GM19455 (cell line): ENCODE data around the gene BACH1.

ENCODE experiments used
- ATAC-seq: cut with Tn5 transposase; IDR thresholded peaks from one replicate; pipeline ENCODE4 v1.9.1; 2021; ENCODE audit not compliant: unreplicated experiment

The BACH1 gene

GRCh38 chr21:29374481-29374880 lies 75.8 kb downstream of the BACH1 start:
- no peak for ATAC-seq

GRCh38 chr21:29376556-29376955 lies 77.8 kb downstream of the BACH1 start:
- peak; percentile 73 for ATAC-seq

DNA sequence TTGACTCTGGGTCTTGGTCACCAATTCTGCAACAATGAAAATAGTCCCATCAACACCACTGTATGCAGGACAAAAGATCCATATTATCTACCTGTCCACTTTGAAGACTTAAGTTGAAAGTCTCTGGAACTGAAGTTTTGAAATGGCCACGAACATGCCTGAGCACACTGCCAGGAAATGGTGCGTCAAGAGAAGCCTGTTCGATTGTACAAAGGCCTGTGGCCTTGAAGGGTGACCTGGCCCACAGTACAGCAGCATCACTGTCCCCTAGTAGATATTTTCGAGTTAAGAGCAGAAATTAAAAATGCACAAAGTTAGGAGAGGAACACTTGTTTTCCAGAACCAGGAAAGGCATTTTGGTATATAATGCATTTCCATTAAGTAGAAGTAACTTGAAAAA lies 78.5 kb downstream of the BACH1 start:
- ATAC-seq = no peak

- ATAC-seq = no peak
Measured at GRCh38 chr21:29378832-29379231, 80.1 kb downstream of the BACH1 start.

- no peak for ATAC-seq
Measured at GRCh38 chr21:29379517-29380054, 80.9 kb downstream of the BACH1 start.

DNA sequence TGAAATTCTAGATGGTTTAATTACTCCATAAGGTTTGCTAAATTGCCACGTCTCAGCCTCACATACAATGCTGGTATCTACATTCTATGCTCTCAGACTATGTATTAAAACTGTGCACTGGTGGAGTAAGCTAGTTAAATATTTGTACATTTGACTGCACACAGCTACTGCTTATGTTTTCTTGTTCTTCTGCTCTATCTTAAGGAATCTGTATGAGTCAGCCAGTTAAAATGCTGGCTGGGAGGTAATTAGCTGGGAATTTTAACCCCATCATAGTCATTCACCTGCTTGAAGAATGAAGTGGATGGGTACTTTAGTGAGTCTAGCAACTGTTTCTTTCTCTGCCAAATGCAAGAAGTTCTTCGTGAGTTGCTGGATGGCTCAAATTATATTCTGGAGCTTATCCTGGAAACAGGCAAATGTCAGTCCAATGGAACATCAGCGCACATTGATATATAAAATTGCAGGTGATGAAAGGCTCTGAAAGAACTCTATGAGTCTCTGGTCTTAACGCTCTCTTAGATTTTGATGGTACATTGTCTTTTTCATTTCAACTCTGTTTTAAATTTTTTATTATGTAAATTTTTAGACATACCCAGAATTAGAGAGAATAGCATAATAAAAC lies 83.4 kb downstream of the BACH1 start:
- no peak for ATAC-seq

DNA sequence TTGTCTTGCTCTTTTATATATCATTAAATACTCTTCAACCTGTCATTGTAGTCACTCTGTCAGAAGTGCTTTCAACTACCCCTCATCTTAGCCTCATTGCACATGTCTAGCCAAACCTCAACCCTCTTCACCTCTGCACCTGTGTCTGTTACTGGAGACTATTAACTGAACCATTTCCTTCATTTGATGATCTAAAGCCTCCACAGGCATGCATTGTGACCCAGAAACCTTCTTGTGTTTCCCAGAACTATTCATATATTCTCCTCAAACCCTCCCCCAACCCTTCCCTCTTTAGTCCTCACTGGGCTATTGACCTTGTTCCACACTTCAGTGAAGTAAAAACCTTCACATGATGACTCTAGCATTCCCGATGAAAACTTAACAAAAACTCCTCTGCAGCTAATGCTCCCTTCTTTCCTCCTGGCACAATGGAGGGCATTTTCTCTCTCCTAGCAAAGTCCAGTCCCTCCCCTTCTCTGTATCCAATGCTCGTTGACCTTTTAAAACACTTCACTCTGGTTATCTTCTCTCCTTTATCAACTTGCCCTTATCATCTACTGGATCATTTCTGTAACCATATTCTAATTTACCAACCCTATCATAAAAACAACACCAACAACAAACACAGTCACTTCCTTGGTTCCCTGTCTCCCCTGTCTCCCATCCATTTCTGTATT lies 86.1 kb downstream of the BACH1 start:
- ATAC-seq = no peak

- no peak for ATAC-seq
Measured at GRCh38 chr21:29385934-29386520, 87.3 kb downstream of the BACH1 start.

DNA sequence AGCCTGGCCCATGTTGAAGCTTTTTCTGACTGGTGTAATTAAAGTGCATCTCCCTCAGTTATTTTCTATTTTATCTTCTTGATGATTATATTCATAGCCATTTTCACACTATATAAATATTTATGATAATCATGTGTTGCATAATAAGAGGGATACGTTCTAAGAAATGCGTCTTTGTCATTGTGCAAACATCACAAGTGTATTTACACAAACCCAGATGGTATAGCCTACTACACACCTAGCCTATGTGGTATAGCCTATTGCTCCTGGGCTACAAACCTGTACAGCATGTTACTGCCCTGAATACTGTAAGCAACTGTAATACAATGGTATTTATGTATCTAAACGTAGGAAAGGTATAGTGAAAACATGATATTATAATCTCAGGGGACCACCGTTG lies 88.1 kb downstream of the BACH1 start:
- no peak for ATAC-seq

DNA sequence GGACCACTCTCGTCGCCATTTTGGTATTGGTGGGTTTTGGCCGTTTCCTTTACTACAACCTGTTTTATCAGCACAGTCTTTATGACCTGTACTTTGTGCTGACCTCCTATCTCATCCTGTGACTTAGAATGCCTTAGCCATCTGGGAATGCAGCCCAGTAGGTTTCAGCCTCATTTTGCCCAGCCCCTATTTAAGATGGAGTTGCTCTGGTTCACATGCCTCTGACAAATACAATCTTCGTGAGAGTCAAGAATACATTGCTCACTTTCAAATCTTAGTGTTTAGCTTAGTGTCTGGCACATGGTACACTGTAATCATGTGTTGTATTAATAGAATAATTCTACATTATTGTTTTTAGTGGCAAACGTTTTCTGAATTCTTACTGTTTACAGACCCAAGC lies 88.9 kb downstream of the BACH1 start:
- ATAC-seq = no peak

DNA sequence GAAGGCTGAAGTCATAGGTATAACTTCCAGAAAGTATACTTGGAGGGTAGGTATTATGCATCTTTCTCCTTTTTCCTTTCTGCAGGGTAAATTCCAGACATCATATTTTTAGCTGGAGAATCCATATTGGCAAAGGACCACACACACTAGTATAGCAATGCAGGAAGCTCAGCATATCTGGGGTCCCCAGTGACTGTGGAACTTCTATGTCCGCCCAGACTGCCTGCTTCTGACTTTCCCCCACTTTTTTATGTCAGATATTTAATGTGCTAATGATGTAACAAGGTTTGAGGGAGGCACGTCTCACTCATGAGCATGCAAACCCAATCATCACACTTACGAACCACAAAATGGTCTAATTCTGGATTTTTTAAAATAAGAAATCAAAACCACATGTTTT lies 90.4 kb downstream of the BACH1 start:
- ATAC-seq = no peak

- no peak for ATAC-seq
Measured at GRCh38 chr21:29390778-29391177, 92.1 kb downstream of the BACH1 start.

DNA sequence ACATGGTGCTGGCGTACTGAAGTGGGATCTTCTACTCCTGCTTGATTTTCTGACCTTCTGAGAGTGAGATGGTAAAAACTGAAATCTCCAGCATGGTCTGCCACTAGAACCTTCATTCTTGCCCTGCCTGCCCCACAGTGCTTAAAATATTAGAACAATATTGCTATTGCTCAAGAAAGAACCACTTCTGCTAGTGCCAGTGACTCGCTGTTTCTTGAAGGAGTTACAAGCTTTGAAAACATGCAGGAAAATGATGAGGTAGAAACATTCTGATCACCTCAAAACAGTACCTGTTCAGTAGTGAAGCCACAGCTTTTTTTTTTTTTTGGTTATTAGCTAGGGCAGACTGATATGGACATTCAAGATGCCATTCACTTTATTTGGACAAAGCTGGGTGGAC lies 95.3 kb downstream of the BACH1 start:
- no peak for ATAC-seq
